Common myeloid progenitor, CD34-positive (primary cell): ENCODE results near the gene NOS1AP.

Experiments
- CTCF ChIA-PET: fragments of 350-600 bp; sonication (Branson Sonifier 250); formaldehyde crosslinking; loops from one replicate; lab custom pipeline; 2021; ENCODE audit warnings: antibody characterized with exemption; lab: Charles Lee
- POLR2A ChIA-PET: fragments of 350-600 bp; sonication (Branson Sonifier 250); formaldehyde crosslinking; loops from one replicate; lab custom pipeline; 2021; ENCODE audit warnings: antibody characterized with exemption; lab: Charles Lee
- DNase-seq, 3 donors: peaks; one replicate each; pipeline versions ENCODE4 v3.0.0 to v3.0.0-alpha.2; 2013
- H3K27ac ChIP-seq, 2 experiments: 1 replicate in 1 of 2; 2 replicates in 1 of 2; pipeline ENCODE4 v1.7.0; 2013; ENCODE audit warnings: inconsistent platforms in 2 of 2, low read length in 2 of 2, mild to moderate bottlenecking in 2 of 2, low read depth in 1 of 2, moderate library complexity in 1 of 2; ENCODE audit not compliant: severe bottlenecking in 2 of 2, insufficient read depth in 1 of 2, poor library complexity in 1 of 2
- H3K27me3 ChIP-seq, 5 experiments: replicated peaks in 2 of 5; 1 replicate in 3 of 5; 2 replicates in 2 of 5; pipeline versions ENCODE4 v1.6.1 to v1.7.0; 2013; ENCODE audit warnings: low read length in 4 of 5, mild to moderate bottlenecking in 2 of 5, moderate library complexity in 2 of 5, inconsistent platforms in 1 of 5; ENCODE audit not compliant: insufficient read depth in 5 of 5, control insufficient read depth in 4 of 5
- H3K36me3 ChIP-seq, 4 experiments: 1 replicate in 2 of 4; 2 replicates in 2 of 4; pipeline versions ENCODE4 v1.6.1 to v1.7.0; 2013; ENCODE audit warnings: low read length in 3 of 4, control low read depth in 1 of 4, mild to moderate bottlenecking in 1 of 4; ENCODE audit not compliant: control insufficient read depth in 4 of 4, insufficient read depth in 4 of 4
- H3K4me1 ChIP-seq, 4 experiments: 1 replicate in 3 of 4; 2 replicates in 1 of 4; pipeline versions ENCODE4 v1.6.1 to v1.7.1; 2013; ENCODE audit warnings: low read length in 3 of 4, mild to moderate bottlenecking in 3 of 4, control low read depth in 1 of 4, inconsistent platforms in 1 of 4, moderate library complexity in 1 of 4; ENCODE audit not compliant: control insufficient read depth in 4 of 4, insufficient read depth in 4 of 4; ENCODE audit errors: control extremely low read depth in 1 of 4
- H3K4me3 ChIP-seq, 7 experiments: 1 replicate in 4 of 7; 2 replicates in 3 of 7; pipeline versions ENCODE4 v1.5.1 to v1.7.0; 2013; ENCODE audit warnings: mild to moderate bottlenecking in 7 of 7, low read length in 6 of 7, moderate library complexity in 6 of 7, inconsistent platforms in 2 of 7, low read depth in 2 of 7, control low read depth in 1 of 7; ENCODE audit not compliant: insufficient read depth in 4 of 7, control insufficient read depth in 1 of 7; ENCODE audit errors: extremely low read depth in 1 of 7
- H3K9me3 ChIP-seq, 5 experiments: 1 replicate in 4 of 5; 2 replicates in 1 of 5; pipeline versions ENCODE4 v1.6.1 to v1.7.1; 2013; ENCODE audit warnings: low read length in 4 of 5, mild to moderate bottlenecking in 2 of 5, inconsistent platforms in 1 of 5, low read depth in 1 of 5, moderate library complexity in 1 of 5; ENCODE audit not compliant: control insufficient read depth in 4 of 5, insufficient read depth in 2 of 5; ENCODE audit errors: control extremely low read depth in 1 of 5
- WGBS: methylation state at CpG from one replicate; pipeline ENCODE4 v1.1.5; 2013; ENCODE audit not compliant: insufficient coverage; 5-methylcytosine and 5-hydroxymethylcytosine counted together

NOS1AP gene

GRCh38 chr1:162157469-162157868 is 88.0 kb downstream of the NOS1AP start:
- Histone ChIP-seq H3K27ac (no peak overlapping the region), H3K27me3 (no peaks in the 10 kb centered on the region), H3K9me3 (no peaks in the 10 kb centered on the region), H3K4me3 (no peak overlapping the region), H3K4me1 (peaks cover 0 to 1% (median 0%) of the 10 kb centered on the region in 4 experiments), H3K36me3 (no peaks in the 10 kb centered on the region)
- no peak for DNase-seq
- CTCF ChIA-PET, result no interaction called here
- POLR2A ChIA-PET, result no interaction called here
- 100% methylated on average over 1 of the region's 1 CpG for WGBS

GRCh38 chr1:162158624-162159271 is 89.3 kb downstream of the NOS1AP start:
- H3K4me1 ChIP-seq, result no peaks in the 10 kb centered on the region
- H3K4me3 ChIP-seq, result no peak overlapping the region
- H3K9me3 ChIP-seq, result no peaks in the 10 kb centered on the region
- ChIA-PET POLR2A (no interaction called here), CTCF (interaction anchor here (1.5 kb wide), 1 partner anchor 103 kb away, joined by 3 read pairs; no protein-coding TSS in a partner anchor)
- 100% methylated on average over 2 of the region's 5 CpGs for WGBS
- no peak overlapping the region for H3K27ac ChIP-seq
- no peaks in the 10 kb centered on the region for H3K36me3 ChIP-seq
- H3K27me3 ChIP-seq, result no peaks in the 10 kb centered on the region
- DNase-seq, result no peak

GRCh38 chr1:162159515-162159914 is 90.0 kb downstream of the NOS1AP start:
- DNase-seq, result no peak
- no peaks in the 10 kb centered on the region for H3K36me3 ChIP-seq
- 100% methylated on average over 1 of the region's 2 CpGs for WGBS
- H3K27me3 ChIP-seq, result no peaks in the 10 kb centered on the region
- H3K27ac ChIP-seq, result no peak overlapping the region
- H3K4me3 ChIP-seq, result no peak overlapping the region
- ChIA-PET POLR2A (no interaction called here), CTCF (interaction anchor here (1.5 kb wide), 1 partner anchor 103 kb away, joined by 3 read pairs; no protein-coding TSS in a partner anchor)
- no peaks in the 10 kb centered on the region for H3K4me1 ChIP-seq
- no peaks in the 10 kb centered on the region for H3K9me3 ChIP-seq

GRCh38 chr1:162161916-162162550 is 92.5 kb downstream of the NOS1AP start:
- no peak overlapping the region for H3K4me3 ChIP-seq
- no peaks in the 10 kb centered on the region for H3K27me3 ChIP-seq
- no peaks in the 10 kb centered on the region for H3K4me1 ChIP-seq
- no peaks in the 10 kb centered on the region for H3K9me3 ChIP-seq
- no peak for DNase-seq
- H3K36me3 ChIP-seq, result no peaks in the 10 kb centered on the region
- 82% methylated on average over 6 of the region's 7 CpGs for WGBS
- H3K27ac ChIP-seq, result no peak overlapping the region
- CTCF ChIA-PET, result no interaction called here
- POLR2A ChIA-PET, result no interaction called here

- ChIA-PET POLR2A (no interaction called here), CTCF (no interaction called here)
- Histone ChIP-seq H3K36me3 (no peaks in the 10 kb centered on the region), H3K27ac (no peak overlapping the region), H3K9me3 (no peaks in the 10 kb centered on the region), H3K4me3 (no peak overlapping the region), H3K4me1 (no peaks in the 10 kb centered on the region), H3K27me3 (no peaks in the 10 kb centered on the region)
- DNase-seq, result no peak
- WGBS, result 95% methylated on average over 3 of the region's 3 CpGs
Observed at GRCh38 chr1:162165528-162165927, 96.0 kb downstream of the NOS1AP start.

- ChIA-PET POLR2A (no interaction called here), CTCF (no interaction called here)
- Histone ChIP-seq H3K4me1 (no peaks in the 10 kb centered on the region), H3K9me3 (no peaks in the 10 kb centered on the region), H3K27ac (no peak overlapping the region), H3K27me3 (no peaks in the 10 kb centered on the region), H3K36me3 (no peaks in the 10 kb centered on the region), H3K4me3 (no peak overlapping the region)
- DNase-seq, result no peak
- 96% methylated on average over 5 of the region's 9 CpGs for WGBS
Observed at GRCh38 chr1:162166917-162167615, 97.6 kb downstream of the NOS1AP start.

GRCh38 chr1:162168261-162168660 is 98.8 kb downstream of the NOS1AP start:
- Histone ChIP-seq H3K36me3 (no peaks in the 10 kb centered on the region), H3K27ac (no peak overlapping the region), H3K9me3 (no peaks in the 10 kb centered on the region), H3K4me1 (no peaks in the 10 kb centered on the region), H3K27me3 (no peaks in the 10 kb centered on the region), H3K4me3 (no peak overlapping the region)
- ChIA-PET CTCF (no interaction called here), POLR2A (no interaction called here)
- 62% methylated on average over 3 of the region's 5 CpGs for WGBS
- DNase-seq, result no peak
